Right ventricle myocardium superior (tissue), 1 donor: ENCODE results near the gene LRP1. TPM values are rescaled to one million over a fixed set of nuclear protein-coding genes. Genes with fewer than 3 reads are reported as not detected.

Source experiments
- ATAC-seq: fragments of 200-7000 bp; cut with Tn5 transposase; one replicate; pipeline ENCODE4 v1.9.1; 2020; ENCODE audit warnings: mild to moderate bottlenecking; ENCODE audit not compliant: poor library complexity
- DNase-seq: peaks from one replicate; pipeline ENCODE4 v3.0.0-alpha.2; 2020
- intact Hi-C: fragments of 100-400 bp; cut with DNase I; formaldehyde crosslinking; loops from one replicate; pipeline ENCODE4 v1.11.2; 2022
- total RNA-seq: library from RNA; stranded (reverse); fragmentation: NEBNext Ultra II Directional; extraction: Animal tissue kit (Norgen Biotek cat#: 25700); gene quantifications from one replicate; pipeline ENCODE4 v1.2.1, GENCODE V29; 2021
- donor health status: DM: no; HTN: yes; CAD: no; lungs with severe emphysema.

The LRP1 gene
- total RNA-seq, 1 donor from 2014 or later = 121 TPM

- ATAC-seq (no peak), DNase-seq (no peak)
- intact Hi-C loops = no loop called here
Measured at GRCh38 chr12:57234233-57234570, 105.9 kb downstream of the LRP1 start.

- intact Hi-C loops = no loop called here
- DNase-seq (no peak), ATAC-seq (no peak)
Measured at GRCh38 chr12:57234571-57235016, 106.3 kb downstream of the LRP1 start.

- DNase-seq (peak; percentile 81), ATAC-seq (peak; percentile 13)
- intact Hi-C loops = no loop called here
Measured at GRCh38 chr12:57235017-57235727, 106.9 kb downstream of the LRP1 start.

- intact Hi-C loops = no loop called here
- DNase-seq (no peak), ATAC-seq (no peak)
Measured at GRCh38 chr12:57235728-57236131, 107.4 kb downstream of the LRP1 start.

GRCh38 chr12:57236201-57236924 is 108.1 kb downstream of the LRP1 start:
- intact Hi-C loops = no loop called here
- ATAC-seq (no peak), DNase-seq (peak; percentile 55)

- peak; percentile 77 for DNase-seq
- intact Hi-C loops = no loop called here
- peak; percentile 11 for ATAC-seq
Measured at GRCh38 chr12:57236925-57237595, 108.8 kb downstream of the LRP1 start.

GRCh38 chr12:57237596-57237931 is 109.3 kb downstream of the LRP1 start:
- DNase-seq (peak; percentile 26), ATAC-seq (no peak)
- intact Hi-C loops = no loop called here

- ATAC-seq (no peak), DNase-seq (peak; percentile 52)
- intact Hi-C loops = no loop called here
Measured at GRCh38 chr12:57237932-57238853, 109.9 kb downstream of the LRP1 start.

GRCh38 chr12:57238854-57239554 is 110.7 kb downstream of the LRP1 start:
- ATAC-seq = peak; percentile 80
- DNase-seq = peak; percentile 94
- intact Hi-C loops = no loop called here

- intact Hi-C loops = no loop called here
- no peak for ATAC-seq
Measured at GRCh38 chr12:57239587-57240065, 111.3 kb downstream of the LRP1 start.

GRCh38 chr12:57240066-57240921 is 112.0 kb downstream of the LRP1 start:
- DNase-seq = peak; percentile 69
- no peak for ATAC-seq
- intact Hi-C loops = no loop called here

More at GRCh38 chr12:57239587-57240065, 111.3 kb downstream of the LRP1 start:
- no peak for DNase-seq

GRCh38 chr12:57240926-57241401 is 112.7 kb downstream of the LRP1 start:
- intact Hi-C loops = no loop called here
- DNase-seq (peak; percentile 46), ATAC-seq (no peak)

GRCh38 chr12:57241402-57242310 is 113.4 kb downstream of the LRP1 start:
- intact Hi-C loops = loop anchor here (2.0 kb wide), 1 partner anchor 29 kb away; no protein-coding TSS in a partner anchor
- DNase-seq (no peak), ATAC-seq (no peak)

- DNase-seq = peak; percentile 72
- ATAC-seq = peak; percentile 37
- intact Hi-C loops = loop anchor here (2.0 kb wide), 1 partner anchor 30 kb away; no protein-coding TSS in a partner anchor
Measured at GRCh38 chr12:57242329-57242690, 114.0 kb downstream of the LRP1 start.

GRCh38 chr12:57242691-57243454 is 114.6 kb downstream of the LRP1 start:
- peak; percentile 73 for DNase-seq
- intact Hi-C loops = loop anchor here (2.0 kb wide), 1 partner anchor 30 kb away; no protein-coding TSS in a partner anchor
- ATAC-seq = peak; percentile 8
